Mesendoderm (in vitro differentiated cells): ENCODE data around the gene SNAP29.

Source experiments
- DNase-seq: peaks from one replicate; pipeline ENCODE4 v3.0.0; 2013
- H2AK5ac ChIP-seq: 2 replicates; pipeline ENCODE4 v1.6.1; 2013; ENCODE audit warnings: low read length, inconsistent platforms
- H2BK120ac ChIP-seq: 2 replicates; pipeline ENCODE4 v1.6.1; 2013; ENCODE audit warnings: low read depth, mild to moderate bottlenecking, low read length, moderate library complexity, mixed read lengths
- H2BK15ac ChIP-seq: replicated peaks from 2 replicates; pipeline ENCODE4 v1.6.1; 2013; ENCODE audit warnings: low read depth, mild to moderate bottlenecking, moderate library complexity
- H2BK5ac ChIP-seq: 2 replicates; pipeline ENCODE4 v1.6.1; 2013; ENCODE audit warnings: low read length, inconsistent platforms
- H3K18ac ChIP-seq: 2 replicates; pipeline ENCODE4 v1.6.1; 2013; ENCODE audit warnings: mild to moderate bottlenecking, low read length, mixed read lengths
- H3K23ac ChIP-seq: one replicate; pipeline ENCODE4 v1.6.1; 2013; ENCODE audit warnings: low read length
- H3K27ac ChIP-seq: 2 replicates; pipeline ENCODE4 v1.5.1; 2013; ENCODE audit warnings: low read depth, mild to moderate bottlenecking, inconsistent platforms, low read length, moderate library complexity
- H3K27me3 ChIP-seq: 2 replicates; pipeline ENCODE4 v1.6.1; 2013; ENCODE audit warnings: low read length, control low read depth, mild to moderate bottlenecking, inconsistent platforms; ENCODE audit not compliant: insufficient read depth, poor library complexity
- H3K36me3 ChIP-seq: 2 replicates; pipeline ENCODE4 v1.6.1; 2013; ENCODE audit warnings: low read length, inconsistent platforms; ENCODE audit not compliant: control insufficient read depth, insufficient read depth
- H3K4ac ChIP-seq: one replicate; pipeline ENCODE4 v1.6.1; 2013; ENCODE audit warnings: low read depth, mild to moderate bottlenecking, low read length, moderate library complexity
- H3K4me1 ChIP-seq: 2 replicates; pipeline ENCODE4 v1.6.1; 2013; ENCODE audit warnings: low read depth, low read length, inconsistent platforms; ENCODE audit not compliant: control insufficient read depth
- H3K4me2 ChIP-seq: 2 replicates; pipeline ENCODE4 v1.6.1; 2013; ENCODE audit warnings: low read length
- H3K4me3 ChIP-seq: 2 replicates; pipeline ENCODE4 v1.5.1; 2013; ENCODE audit warnings: mild to moderate bottlenecking, low read length
- H3K56ac ChIP-seq: one replicate; pipeline ENCODE4 v1.6.1; 2013; ENCODE audit warnings: low read length
- H3K79me1 ChIP-seq: 2 replicates; pipeline ENCODE4 v1.6.1; 2013; ENCODE audit warnings: low read length, inconsistent platforms
- H3K79me2 ChIP-seq: 2 replicates; pipeline ENCODE4 v1.6.1; 2013; ENCODE audit warnings: mild to moderate bottlenecking, low read length; ENCODE audit not compliant: control insufficient read depth, insufficient read depth
- H3K9ac ChIP-seq: 2 replicates; pipeline ENCODE4 v1.6.1; 2013; ENCODE audit warnings: low read length, inconsistent platforms
- H4K5ac ChIP-seq: one replicate; pipeline ENCODE4 v1.6.1; 2013; ENCODE audit warnings: low read length
- H4K8ac ChIP-seq: one replicate; pipeline ENCODE4 v1.6.1; 2013; ENCODE audit warnings: low read depth, mild to moderate bottlenecking, control low read depth, low read length, moderate library complexity
- WGBS: extraction: QIAGEN DNeasy Blood & Tissue Kit; methylation state at CpG from one replicate; pipeline ENCODE4 v1.1.7; 2013; ENCODE audit warnings: low lambda C conversion rate, missing lambda C conversion rate; ENCODE audit not compliant: insufficient coverage; ENCODE audit errors: extremely low coverage; 5-methylcytosine and 5-hydroxymethylcytosine counted together

The SNAP29 gene

DNA sequence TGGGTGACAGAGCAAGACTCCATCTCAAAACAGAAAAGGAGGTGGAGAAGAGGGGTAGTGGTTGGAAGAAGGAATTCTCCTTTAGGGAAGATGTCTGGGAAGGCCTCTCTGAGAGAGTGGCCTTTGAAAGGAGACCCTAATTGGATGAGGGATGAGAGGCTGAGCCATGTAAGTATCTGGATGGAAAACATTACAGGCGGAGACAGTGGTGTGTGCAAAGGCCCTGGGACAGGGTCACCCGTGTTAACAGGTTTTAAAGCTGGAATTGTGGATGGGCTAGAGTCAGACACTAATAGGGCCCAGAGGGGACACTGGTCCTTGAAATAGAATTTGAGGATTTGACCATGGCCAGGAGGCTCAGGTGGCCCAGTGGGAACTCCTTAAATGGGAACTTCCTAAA is 10.4 kb downstream of the SNAP29 start:
- Histone ChIP-seq H3K9ac (no peak overlapping the region), H3K27me3 (no peaks in the 10 kb centered on the region), H3K18ac (no peak overlapping the region), H4K5ac (no peak overlapping the region), H2BK5ac (no peak overlapping the region), H3K4me2 (no peak overlapping the region), H3K79me1 (no peaks in the 10 kb centered on the region), H3K56ac (no peak overlapping the region), H2BK120ac (no peak overlapping the region), H3K79me2 (no peaks in the 10 kb centered on the region), H2BK15ac (no peak overlapping the region), H3K4me3 (no peak overlapping the region), H3K4me1 (no peaks in the 10 kb centered on the region), H3K36me3 (no peaks in the 10 kb centered on the region), H3K4ac (no peak overlapping the region), H3K23ac (no peak overlapping the region), H3K27ac (no peak overlapping the region), H2AK5ac (no peak overlapping the region), H4K8ac (no peak overlapping the region)
- DNase-seq = no peak
- WGBS = no CpG with 5 or more reads among the region's 2 CpGs

DNA sequence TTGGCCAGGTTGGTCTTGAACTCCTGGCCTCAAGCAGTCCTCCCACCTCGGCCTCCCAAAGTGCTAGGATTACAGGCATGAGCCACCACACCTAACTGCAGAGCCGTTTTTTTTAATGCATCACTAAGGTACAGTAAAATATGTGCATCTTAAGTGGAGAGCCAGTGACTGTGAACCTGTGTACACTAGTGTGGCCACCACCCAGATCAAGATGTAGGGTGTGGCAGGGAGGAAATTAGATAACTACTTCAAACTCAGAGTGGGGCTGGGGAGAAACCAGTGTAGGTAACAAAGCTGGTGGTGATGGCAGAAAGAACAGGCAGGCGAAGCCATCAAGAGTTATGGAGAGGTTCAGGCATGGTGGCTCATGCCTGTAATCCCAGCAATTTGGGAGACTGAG is 14.4 kb downstream of the SNAP29 start:
- no peak overlapping the region for H3K27ac ChIP-seq
- no peak overlapping the region for H3K18ac ChIP-seq
- H3K9ac ChIP-seq = no peak overlapping the region
- no peaks in the 10 kb centered on the region for H3K4me1 ChIP-seq
- no peak overlapping the region for H2BK120ac ChIP-seq
- H3K79me2 ChIP-seq = no peaks in the 10 kb centered on the region
- DNase-seq = no peak
- H3K36me3 ChIP-seq = no peaks in the 10 kb centered on the region
- no peak overlapping the region for H3K56ac ChIP-seq
- H3K4me2 ChIP-seq = no peak overlapping the region
- H4K8ac ChIP-seq = no peak overlapping the region
- H2BK5ac ChIP-seq = no peak overlapping the region
- H4K5ac ChIP-seq = no peak overlapping the region
- no peaks in the 10 kb centered on the region for H3K79me1 ChIP-seq
- H2AK5ac ChIP-seq = no peak overlapping the region
- no peak overlapping the region for H3K4me3 ChIP-seq
- H3K23ac ChIP-seq = no peak overlapping the region
- H3K27me3 ChIP-seq = no peaks in the 10 kb centered on the region
- no peak overlapping the region for H3K4ac ChIP-seq
- H2BK15ac ChIP-seq = no peak overlapping the region
- no CpG with 5 or more reads among the region's 3 CpGs for WGBS

DNA sequence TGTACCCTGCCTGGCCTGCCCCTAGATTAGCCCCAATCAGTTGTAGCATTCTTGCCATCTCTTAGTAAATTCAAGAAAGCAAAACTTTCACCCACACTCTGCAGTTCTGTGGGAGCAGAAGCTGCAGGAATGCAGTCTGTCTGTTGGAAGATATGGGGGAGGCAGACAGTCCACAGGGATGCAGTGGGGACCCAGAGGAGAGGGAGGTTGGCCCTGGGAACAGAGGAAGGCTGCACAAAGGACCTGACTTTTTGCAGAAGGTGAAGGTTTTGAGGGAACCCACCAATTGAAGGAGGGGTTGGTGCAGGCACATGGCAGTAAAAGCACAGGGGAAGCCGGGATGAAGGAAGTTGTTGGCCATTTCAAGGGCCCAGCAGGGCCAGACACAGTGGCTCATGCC is 16.5 kb downstream of the SNAP29 start:
- Histone ChIP-seq H2BK15ac (no peak overlapping the region), H3K36me3 (no peaks in the 10 kb centered on the region), H2AK5ac (no peak overlapping the region), H3K4me2 (no peak overlapping the region), H3K27ac (no peak overlapping the region), H3K4me1 (no peaks in the 10 kb centered on the region), H2BK120ac (no peak overlapping the region), H3K23ac (no peak overlapping the region), H3K27me3 (no peaks in the 10 kb centered on the region), H3K79me1 (no peaks in the 10 kb centered on the region), H4K8ac (no peak overlapping the region), H4K5ac (no peak overlapping the region), H3K4me3 (no peak overlapping the region), H3K18ac (no peak overlapping the region), H2BK5ac (no peak overlapping the region), H3K56ac (no peak overlapping the region), H3K9ac (no peak overlapping the region), H3K79me2 (no peaks in the 10 kb centered on the region), H3K4ac (no peak overlapping the region)
- WGBS = no CpG with 5 or more reads among the region's 1 CpG
- DNase-seq = no peak

DNA sequence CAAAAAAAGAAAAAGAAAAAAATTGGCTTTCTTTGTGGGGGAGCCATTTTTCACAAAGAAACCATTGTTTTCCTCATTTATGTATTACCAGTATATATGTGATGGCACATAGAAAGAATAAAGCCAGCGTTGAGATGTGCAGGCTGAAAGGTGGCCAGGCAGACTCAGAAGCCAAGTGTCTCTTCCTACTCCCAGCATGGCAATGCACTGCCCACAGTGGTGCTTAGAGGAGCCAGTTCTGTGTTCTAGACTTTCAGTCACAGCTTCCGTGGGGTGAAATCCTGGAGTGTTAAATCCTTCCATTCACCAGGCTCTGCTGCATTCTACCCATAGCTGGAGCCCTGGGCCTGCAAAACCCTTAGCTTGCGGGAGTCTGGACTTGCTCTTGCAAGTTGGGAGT is 18.9 kb downstream of the SNAP29 start:
- no peak overlapping the region for H3K4me3 ChIP-seq
- WGBS = no CpG with 5 or more reads among the region's 3 CpGs
- H4K8ac ChIP-seq = no peak overlapping the region
- H3K27ac ChIP-seq = no peak overlapping the region
- no peak overlapping the region for H4K5ac ChIP-seq
- H3K27me3 ChIP-seq = no peaks in the 10 kb centered on the region
- no peaks in the 10 kb centered on the region for H3K36me3 ChIP-seq
- no peak overlapping the region for H3K4me2 ChIP-seq
- H2BK15ac ChIP-seq = no peak overlapping the region
- no peaks in the 10 kb centered on the region for H3K79me2 ChIP-seq
- no peak overlapping the region for H3K23ac ChIP-seq
- H3K9ac ChIP-seq = no peak overlapping the region
- no peak overlapping the region for H3K56ac ChIP-seq
- H3K18ac ChIP-seq = no peak overlapping the region
- no peak overlapping the region for H2AK5ac ChIP-seq
- H3K4me1 ChIP-seq = no peaks in the 10 kb centered on the region
- no peak for DNase-seq
- no peaks in the 10 kb centered on the region for H3K79me1 ChIP-seq
- no peak overlapping the region for H2BK5ac ChIP-seq
- no peak overlapping the region for H3K4ac ChIP-seq
- no peak overlapping the region for H2BK120ac ChIP-seq

DNA sequence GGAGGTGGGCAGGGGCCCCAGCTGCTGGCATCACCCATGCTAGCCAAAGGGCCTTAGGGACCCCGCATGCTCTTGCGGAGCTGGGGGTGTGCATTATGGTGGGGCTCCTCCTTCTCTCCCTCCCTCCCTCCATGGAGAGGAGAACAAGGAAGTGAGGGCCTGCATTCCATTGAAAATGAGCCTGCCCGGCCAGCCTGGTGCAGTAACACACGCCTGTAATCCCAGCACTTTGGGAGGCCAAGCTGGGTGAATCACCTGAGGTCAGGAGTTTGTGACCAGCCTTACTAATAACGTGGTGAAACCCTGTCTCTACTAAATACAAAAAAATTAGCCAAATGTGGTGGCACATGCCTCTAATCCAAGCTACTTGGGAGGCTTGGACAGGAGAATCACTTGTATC is 22.4 kb downstream of the SNAP29 start:
- no peak overlapping the region for H3K4me2 ChIP-seq
- no peaks in the 10 kb centered on the region for H3K4me1 ChIP-seq
- H2BK120ac ChIP-seq = no peak overlapping the region
- H2BK5ac ChIP-seq = no peak overlapping the region
- H4K8ac ChIP-seq = no peak overlapping the region
- no peak overlapping the region for H3K4ac ChIP-seq
- no peak overlapping the region for H3K9ac ChIP-seq
- no peak for DNase-seq
- H3K27me3 ChIP-seq = no peaks in the 10 kb centered on the region
- H4K5ac ChIP-seq = no peak overlapping the region
- no peak overlapping the region for H3K4me3 ChIP-seq
- no peaks in the 10 kb centered on the region for H3K79me1 ChIP-seq
- no peak overlapping the region for H3K23ac ChIP-seq
- no peaks in the 10 kb centered on the region for H3K79me2 ChIP-seq
- no peak overlapping the region for H2AK5ac ChIP-seq
- no peak overlapping the region for H2BK15ac ChIP-seq
- no peak overlapping the region for H3K27ac ChIP-seq
- WGBS = no CpG with 5 or more reads among the region's 5 CpGs
- H3K56ac ChIP-seq = no peak overlapping the region
- no peak overlapping the region for H3K18ac ChIP-seq
- H3K36me3 ChIP-seq = no peaks in the 10 kb centered on the region

DNA sequence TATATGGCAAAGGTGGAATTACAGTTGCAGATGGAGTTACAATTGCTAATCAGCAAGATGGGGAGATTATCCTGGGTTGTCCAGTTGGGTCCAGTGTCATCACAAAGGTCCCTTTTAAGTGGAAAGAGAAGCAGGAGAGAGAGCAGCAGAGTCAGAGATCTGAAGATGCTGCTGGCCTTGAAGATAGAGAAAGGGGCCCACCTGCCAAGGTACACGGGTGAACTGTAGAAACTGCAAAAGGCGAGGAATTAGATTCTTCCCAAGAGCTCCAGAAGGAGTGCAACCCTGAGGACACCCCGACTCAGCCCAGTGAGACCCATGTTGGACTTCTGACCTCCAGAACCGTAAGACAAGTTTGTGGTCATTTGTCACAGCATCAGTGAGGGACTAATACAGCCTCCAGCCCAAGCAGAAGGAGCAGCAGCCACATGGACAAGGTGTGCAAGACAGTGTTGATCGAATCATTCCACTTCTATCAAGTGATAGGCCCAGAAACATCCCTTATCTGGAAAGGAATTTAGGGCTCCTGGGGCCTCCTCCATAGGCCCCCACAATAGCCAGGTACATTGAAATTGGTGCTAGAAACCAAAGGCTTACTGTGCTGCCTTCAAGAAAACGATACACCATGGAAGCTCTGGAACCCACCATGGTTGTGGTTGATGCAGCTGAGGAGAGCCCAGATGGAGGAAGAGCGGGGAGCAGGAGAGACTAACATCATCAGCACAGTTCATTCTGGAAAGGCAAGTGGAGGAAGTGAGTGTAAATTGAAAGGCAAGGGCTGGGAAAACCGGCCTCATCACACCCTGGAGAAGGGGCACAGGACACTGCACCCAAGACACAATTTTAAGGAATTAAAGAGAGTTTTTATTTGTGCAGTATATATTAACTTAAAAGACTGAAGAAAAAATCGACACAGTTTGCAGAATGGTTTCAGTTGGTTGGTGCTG is 23.3 kb downstream of the SNAP29 start:
- Histone ChIP-seq H3K27ac (no peak overlapping the region), H3K56ac (no peak overlapping the region), H3K4me2 (no peak overlapping the region), H3K23ac (no peak overlapping the region), H4K5ac (no peak overlapping the region), H2AK5ac (no peak overlapping the region), H3K79me1 (no peaks in the 10 kb centered on the region), H2BK15ac (no peak overlapping the region), H2BK120ac (no peak overlapping the region), H3K4me3 (no peak overlapping the region), H3K79me2 (no peaks in the 10 kb centered on the region), H3K27me3 (no peaks in the 10 kb centered on the region), H4K8ac (no peak overlapping the region), H3K36me3 (no peaks in the 10 kb centered on the region), H2BK5ac (no peak overlapping the region), H3K9ac (no peak overlapping the region), H3K4me1 (no peaks in the 10 kb centered on the region), H3K18ac (no peak overlapping the region), H3K4ac (no peak overlapping the region)
- no CpG with 5 or more reads among the region's 9 CpGs for WGBS
- no peak for DNase-seq
